ENCODE results near the gene FSD2. TPM values are rescaled to one million over a fixed set of nuclear protein-coding genes. Genes with fewer than 3 reads are reported as not detected.

Gene FSD2
- total and polyA plus RNA-seq, 2 donors (not counting 1 experiment from before 2014, with no cell fraction given), result not detected

GRCh38 chr15:82804575-82804949, 1.3 kb downstream of the FSD2 start:
- Mint-ChIP-seq H3K4me3 (no peak overlapping the region), H3K27me3 (peaks cover 4% of the 10 kb centered on the region), H3K9me3 (ENCODE audit: insufficient read depth) (no peaks in the 10 kb centered on the region), H3K27ac (peak overlapping the region; percentile 37), H3K4me1 (peaks cover 33% of the 10 kb centered on the region)
- Histone ChIP-seq H3K4me2 (replicated peaks; ENCODE audit: low read depth, low read length, poor library complexity, severe bottlenecking) (no peak overlapping the region), H3K36me3 (replicated peaks in 1 of 2; ENCODE audit: control extremely low read depth in 1 of 2, control insufficient read depth in 1 of 2, extremely low read depth in 1 of 2, insufficient read depth in 2 of 2, low read length in 1 of 2) (no peaks in the 10 kb centered on the region), H3K4me3 (ENCODE audit: control extremely low read depth in 1 of 5, extremely low read depth in 1 of 5, insufficient read depth in 1 of 5, low read depth in 2 of 5, low read length in 4 of 5) (no peak overlapping the region), H3K4me1 (ENCODE audit: control insufficient read depth in 2 of 2, insufficient read depth in 2 of 2, low read length in 2 of 2) (peaks cover 24 to 29% of the 10 kb centered on the region in 2 donors), H3K27ac (ENCODE audit: low read length in 2 of 2) (no peak overlapping the region), H4K20me1 (ENCODE audit: control insufficient read depth, insufficient read depth, low read length, poor library complexity, severe bottlenecking) (no peaks in the 10 kb centered on the region), H3K9ac (ENCODE audit: low read length) (no peak overlapping the region), H3K27me3 (replicated peaks in 1 of 4; ENCODE audit: control extremely low read depth in 1 of 4, control insufficient read depth in 3 of 4, insufficient read depth in 4 of 4, low read length in 3 of 4) (peaks cover 0 to 3% (median 0%) of the 10 kb centered on the region in 4 experiments), H2AFZ (ENCODE audit: insufficient read depth, low read depth, low read length, poor library complexity, severe bottlenecking) (no peak overlapping the region), H3K79me2 (ENCODE audit: control insufficient read depth, insufficient read depth, low read length) (peaks cover 3% of the 10 kb centered on the region), H3K9me3 (ENCODE audit: control extremely low read depth in 1 of 3, control insufficient read depth in 2 of 3, insufficient read depth in 1 of 3, low read length in 2 of 3) (no peaks in the 10 kb centered on the region)
- TF ChIP-seq CTCF (IDR thresholded peaks at IDR 0.05) (no peak), EZH2 (IDR thresholded peaks at IDR 0.05; ENCODE audit: borderline replicate concordance, insufficient read depth, low read depth, low read length, poor library complexity, severe bottlenecking) (no peak)
- no peak for DNase-seq
- POLR2A ChIA-PET, result no interaction called here
- WGBS (ENCODE audit: insufficient coverage), result 100% methylated on average over 1 of the region's 1 CpG
- CTCF ChIA-PET, result interaction anchor here (1.8 kb wide), 1 partner anchor 195 kb away, joined by 5 read pairs; no protein-coding TSS in a partner anchor
- intact Hi-C loops (cut with micrococcal nuclease), result no loop called here
- ATAC-seq (ENCODE audit: low read depth), result no peak

GRCh38 chr15:82803793-82804574, 1.9 kb downstream of the FSD2 start:
- Mint-ChIP-seq H3K4me3 (no peak overlapping the region), H3K27me3 (peaks cover 10% of the 10 kb centered on the region), H3K4me1 (peaks cover 29% of the 10 kb centered on the region), H3K9me3 (ENCODE audit: insufficient read depth) (no peaks in the 10 kb centered on the region), H3K27ac (peak overlapping the region; percentile 42)
- DNase-seq (no peak), ATAC-seq (ENCODE audit: low read depth) (no peak)
- H3K79me2 ChIP-seq (ENCODE audit: control insufficient read depth, insufficient read depth, low read length), result peaks cover 3% of the 10 kb centered on the region
- no peak for TF ChIP-seq CTCF (IDR thresholded peaks at IDR 0.05)
- TF ChIP-seq EZH2 (IDR thresholded peaks at IDR 0.05; ENCODE audit: borderline replicate concordance, insufficient read depth, low read depth, low read length, poor library complexity, severe bottlenecking), result no peak
- no peaks in the 10 kb centered on the region for H4K20me1 ChIP-seq (ENCODE audit: control insufficient read depth, insufficient read depth, low read length, poor library complexity, severe bottlenecking)
- no peak overlapping the region for H3K9ac ChIP-seq (ENCODE audit: low read length)
- H2AFZ ChIP-seq (ENCODE audit: insufficient read depth, low read depth, low read length, poor library complexity, severe bottlenecking), result no peak overlapping the region
- POLR2A ChIA-PET, result no interaction called here
- peaks cover 0 to 4% (median 0%) of the 10 kb centered on the region in 4 experiments for H3K27me3 ChIP-seq (replicated peaks in 1 of 4; ENCODE audit: control extremely low read depth in 1 of 4, control insufficient read depth in 3 of 4, insufficient read depth in 4 of 4, low read length in 3 of 4)
- CTCF ChIA-PET, result interaction anchor here (1.8 kb wide), 1 partner anchor 196 kb away, joined by 5 read pairs; no protein-coding TSS in a partner anchor
- peaks cover 21 to 26% of the 10 kb centered on the region in 2 donors for H3K4me1 ChIP-seq (ENCODE audit: control insufficient read depth in 2 of 2, insufficient read depth in 2 of 2, low read length in 2 of 2)
- intact Hi-C loops (cut with micrococcal nuclease), result no loop called here
- no peaks in the 10 kb centered on the region for H3K9me3 ChIP-seq (ENCODE audit: control extremely low read depth in 1 of 3, control insufficient read depth in 2 of 3, insufficient read depth in 1 of 3, low read length in 2 of 3)
- H3K27ac ChIP-seq (ENCODE audit: low read length in 2 of 2), result no peak overlapping the region
- no CpG with 5 or more reads among the region's 2 CpGs for WGBS (ENCODE audit: insufficient coverage)
- H3K36me3 ChIP-seq (replicated peaks in 1 of 2; ENCODE audit: control extremely low read depth in 1 of 2, control insufficient read depth in 1 of 2, extremely low read depth in 1 of 2, insufficient read depth in 2 of 2, low read length in 1 of 2), result no peaks in the 10 kb centered on the region
- no peak overlapping the region for H3K4me2 ChIP-seq (replicated peaks; ENCODE audit: low read depth, low read length, poor library complexity, severe bottlenecking)
- no peak overlapping the region for H3K4me3 ChIP-seq (ENCODE audit: control extremely low read depth in 1 of 5, extremely low read depth in 1 of 5, insufficient read depth in 1 of 5, low read depth in 2 of 5, low read length in 4 of 5)

Data from B cell (primary cell).